Activated CD4-positive, alpha-beta T cell treated with anti-CD3 and anti-CD28 coated beads for 24 hours (primary cell): ENCODE measurements around the gene PHYHD1.

ENCODE experiments used
- DNase-seq, 2 donors: peaks; one replicate each; pipeline ENCODE4 v3.0.0-alpha.2; 2020; ENCODE audit warnings: low read depth in 2 of 2

PHYHD1 gene

DNA sequence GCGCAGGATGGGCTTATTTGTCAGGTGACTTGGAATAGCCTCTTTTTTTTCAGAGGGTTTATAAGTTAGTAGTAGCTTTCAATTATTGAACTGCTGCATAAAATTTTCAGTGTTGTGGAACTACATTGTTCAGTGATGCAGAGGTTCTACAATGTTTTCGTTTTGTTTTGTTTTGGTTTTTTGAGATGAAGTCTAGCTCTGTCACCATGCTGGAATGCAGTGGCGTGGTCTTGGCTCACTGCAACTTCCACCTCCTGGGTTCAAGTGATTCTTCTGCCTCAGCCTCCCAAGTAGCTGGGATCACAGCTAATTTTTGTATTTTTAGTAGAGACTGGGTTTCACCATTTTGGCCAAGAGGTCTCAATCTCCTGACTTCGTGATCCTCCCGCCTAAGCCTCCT, 48.7 kb downstream of the PHYHD1 start:
- DNase-seq = no peak

DNA sequence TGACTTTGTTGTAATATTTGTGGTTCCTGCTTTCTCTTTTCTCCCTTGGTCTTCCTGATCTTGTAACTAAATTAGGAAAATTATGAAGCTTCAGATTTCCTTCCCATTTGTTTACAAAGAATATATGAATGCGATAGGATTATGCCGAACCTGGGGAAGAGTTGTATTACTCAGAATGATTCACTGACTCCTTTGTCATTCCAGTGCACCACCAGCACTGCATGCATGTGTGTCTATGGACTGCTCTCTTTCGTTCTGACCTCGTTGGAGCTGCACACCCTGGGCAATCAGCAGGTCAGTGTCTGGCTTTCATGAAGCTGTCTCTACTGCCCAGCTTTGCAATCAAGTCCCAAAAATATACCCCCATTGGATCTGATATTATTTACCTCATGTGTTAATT, 52.2 kb downstream of the PHYHD1 start:
- no peak for DNase-seq

DNA sequence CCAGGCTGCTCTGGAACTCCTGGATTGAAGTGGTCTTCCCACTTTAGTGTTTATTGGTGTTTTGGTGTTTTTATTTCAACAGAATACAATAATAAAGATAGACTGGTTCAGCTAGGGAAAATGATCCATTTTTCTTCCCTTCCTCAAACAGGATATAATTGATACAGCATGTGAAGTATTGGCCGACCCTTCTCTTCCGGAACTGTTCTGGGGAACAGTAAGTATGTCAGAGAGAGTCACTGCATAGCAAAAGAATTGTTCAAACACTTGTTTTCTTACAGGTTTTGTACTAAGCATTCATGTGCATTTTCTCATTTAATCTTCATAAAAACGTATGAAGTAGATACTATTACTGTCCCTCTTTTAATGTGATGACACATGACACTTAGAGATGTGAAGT, 58.3 kb downstream of the PHYHD1 start:
- no peak for DNase-seq

DNA sequence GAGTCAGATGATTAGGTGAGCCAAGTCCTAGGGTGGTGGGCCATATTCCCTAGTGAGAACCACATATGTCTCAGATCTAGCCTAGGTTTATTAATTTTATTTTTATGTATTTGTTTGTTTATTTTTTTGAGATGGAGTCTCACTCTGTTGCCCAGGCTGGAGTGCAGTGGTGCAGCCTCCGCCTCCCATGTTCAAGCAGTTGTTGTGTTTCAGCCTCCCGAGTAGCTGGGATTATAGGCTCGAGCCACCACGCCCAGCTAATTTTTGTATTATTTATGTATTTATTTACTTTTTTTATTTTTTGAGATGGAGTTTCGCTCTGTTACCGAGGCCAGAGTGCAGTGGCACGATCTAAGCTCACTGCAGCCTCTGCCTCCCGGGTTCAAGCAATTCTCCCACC, 62.8 kb downstream of the PHYHD1 start:
- DNase-seq = no peak

DNA sequence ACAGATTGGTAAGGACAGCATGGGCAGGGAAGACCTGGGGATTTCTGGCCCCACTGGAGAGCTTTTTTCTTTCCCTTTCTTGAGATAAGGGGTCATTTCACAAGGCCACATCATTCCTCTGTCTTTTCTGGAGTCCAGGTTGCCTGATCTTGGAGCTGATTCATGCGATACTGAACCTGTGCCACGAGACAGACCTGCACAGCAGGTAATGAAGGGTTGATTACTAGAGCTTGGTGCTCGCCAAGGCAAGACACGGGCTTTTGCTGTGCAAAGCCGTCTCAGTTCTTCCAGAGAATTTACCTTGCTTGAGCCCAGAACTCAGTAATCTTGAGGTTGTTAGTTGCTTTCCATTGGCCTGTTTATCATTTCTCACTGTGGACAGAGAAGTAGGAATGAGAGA, 65.9 kb downstream of the PHYHD1 start:
- DNase-seq = no peak

DNA sequence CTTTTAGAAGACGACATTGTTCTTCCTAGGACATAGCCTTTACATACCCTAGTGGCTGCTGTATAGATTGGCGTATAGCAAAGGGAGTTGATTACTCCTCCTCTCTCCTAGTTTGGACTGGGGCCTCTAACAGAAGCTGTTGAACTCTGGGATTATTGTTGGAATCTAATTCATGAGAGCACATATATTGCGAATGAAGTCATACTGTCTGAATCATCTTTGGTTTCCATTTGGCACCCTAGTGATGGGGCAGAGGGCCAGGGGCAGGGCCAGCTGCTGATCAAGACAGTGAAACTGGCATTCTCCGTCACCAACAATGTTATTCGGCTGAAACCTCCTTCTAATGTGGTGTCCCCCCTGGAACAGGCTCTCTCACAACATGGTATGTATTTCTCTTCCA, 67.0 kb downstream of the PHYHD1 start:
- no peak for DNase-seq
